Sigmoid colon (tissue), 7 donors: ENCODE data around the gene ARMH3. TPM values are rescaled to one million over a fixed set of nuclear protein-coding genes. Genes with fewer than 3 reads are reported as not detected.
"Not testable (repeated sequence)": the region's sequence is repeated elsewhere in the genome, so short reads cannot be mapped to it uniquely, and the experiment has no call there.

ENCODE experiments used
- DNase-seq: peaks from one replicate; pipeline ENCODE4 v3.0.0-alpha.2; 2019
- H3K27ac ChIP-seq, 4 donors: fragments of 200-600 bp; sonication (generic); one replicate each; pipeline ENCODE4 v1.5.1; 2016 to 2019; ENCODE audit warnings: mild to moderate bottlenecking in 1 of 4
- H3K27me3 ChIP-seq, 3 donors: fragments of 200-600 bp; sonication (generic); one replicate each; pipeline ENCODE4 v1.5.1; 2019; ENCODE audit warnings: mild to moderate bottlenecking in 1 of 3
- H3K36me3 ChIP-seq, 4 donors: fragments of 200-600 bp; sonication (generic); one replicate each; pipeline ENCODE4 v1.5.1; 2016 to 2019
- H3K4me1 ChIP-seq, 4 donors: fragments of 200-600 bp; sonication (generic); one replicate each; pipeline ENCODE4 v1.5.1; 2017 to 2019
- H3K4me3 ChIP-seq, 4 donors: fragments of 200-600 bp; sonication (generic); one replicate each; pipeline ENCODE4 v1.5.1; 2017 to 2019; ENCODE audit warnings: mild to moderate bottlenecking in 2 of 4, moderate library complexity in 1 of 4
- H3K9me3 ChIP-seq, 4 donors: fragments of 200-600 bp in 3 of 4; sonication (generic) in 3 of 4; one replicate each; pipeline versions ENCODE4 v1.5.1 to v1.6.1; 2013 to 2019
- EP300 ChIP-seq, 4 donors: sonication (generic); formaldehyde crosslinking; IDR thresholded peaks; one replicate each; pipeline ENCODE4 v1.6.1; 2017; ENCODE audit warnings: antibody characterized with exemption in 4 of 4
- POLR2A ChIP-seq, 2 donors: fragments of 450-650 bp; IDR thresholded peaks; one replicate each; pipeline ENCODE4 v1.6.1; 2016; ENCODE audit warnings: antibody characterized with exemption in 2 of 2, mild to moderate bottlenecking in 2 of 2, moderate library complexity in 2 of 2
- POLR2AphosphoS5 ChIP-seq, 4 donors: sonication (generic); formaldehyde crosslinking; IDR thresholded peaks; one replicate each; pipeline ENCODE4 v1.6.1; 2017; ENCODE audit warnings: antibody characterized with exemption in 4 of 4
- WGBS, 2 donors: extraction: QIAGEN DNeasy Blood & Tissue Kit; methylation state at CpG; one replicate each; pipeline ENCODE4 v1.1.7; 2013; 5-methylcytosine and 5-hydroxymethylcytosine counted together
- intact Hi-C: fragments of 100-400 bp; cut with DNase I; formaldehyde crosslinking; loops from one replicate; pipeline ENCODE4 v1.15.1; 2023
- polyA plus RNA-seq, 3 donors: library from polyadenylated mRNA; stranded (reverse); fragments of 200-250 nt; gene quantifications; one replicate each; pipeline ENCODE4 v1.2.3, GENCODE V29; 2013
- total RNA-seq, 4 donors: library from RNA; depleted of rRNA; stranded (reverse); fragments of >200 nt; gene quantifications; one replicate each; pipeline ENCODE4 v1.1.0, GENCODE V29; 2016
- TF ChIP-seq, protein P1 (sequence below), 4 experiments: fragments of 450-650 bp in 3 of 4; fragments of 200-600 bp in 1 of 4; IDR thresholded peaks; one replicate each; pipeline ENCODE4 v1.5.1; 2016 to 2019; ENCODE audit warnings: antibody characterized with exemption in 4 of 4, mild to moderate bottlenecking in 3 of 4, moderate library complexity in 2 of 4
- donor health status: healthy with polysubstance abuse.
- donor health status: Bipolar disorder and iron deficiency.
- donor health status: healthy.

Gene ARMH3
- total and polyA plus RNA-seq, 7 donors = 17.4 to 23.2 (median 19.1) TPM

DNA sequence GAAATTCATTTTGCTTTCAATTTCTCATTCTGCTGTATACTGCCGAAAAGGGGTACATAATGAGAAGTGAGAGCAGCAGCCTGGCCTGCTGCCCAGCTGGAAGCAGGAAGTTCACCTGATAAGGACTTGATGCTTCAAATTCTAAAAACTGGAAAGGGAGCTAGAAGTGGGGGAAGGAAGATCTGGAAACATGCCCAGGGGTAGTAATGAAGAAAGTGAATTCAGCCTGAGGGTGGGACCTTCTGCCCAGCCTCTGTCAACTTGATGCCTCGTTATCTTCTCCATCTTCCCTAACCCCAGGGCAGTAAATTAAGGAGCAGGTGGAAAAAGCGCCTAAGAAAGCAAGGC lies 69.4 kb downstream of the ARMH3 start:
- no peak overlapping the region for H3K27ac ChIP-seq

DNA sequence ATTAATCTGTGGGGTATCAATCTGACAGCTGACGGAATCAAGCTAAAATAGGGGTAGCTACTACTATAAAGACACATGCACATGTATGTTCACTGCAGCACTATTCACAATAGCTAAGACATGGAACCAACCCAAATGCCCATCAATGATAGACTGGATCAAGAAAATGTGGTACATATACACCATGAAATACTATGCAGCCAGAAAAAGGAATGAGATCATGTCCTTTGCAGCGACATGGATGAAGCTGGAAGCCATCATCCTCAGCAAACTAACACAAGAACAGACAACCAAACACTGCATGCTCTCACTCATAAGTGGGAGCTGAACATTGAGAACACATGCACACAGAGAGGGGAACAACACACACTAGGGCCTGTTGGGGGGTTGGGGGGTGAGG lies 75.3 kb downstream of the ARMH3 start:
- H3K4me1 ChIP-seq, intact Hi-C loops, DNase-seq, H3K27me3 ChIP-seq, H3K27ac ChIP-seq, H3K4me3 ChIP-seq, H3K9me3 ChIP-seq: not testable (repeated sequence)
- 97% methylated on average over 2 of the region's 2 CpGs for WGBS, 2 donors
- peaks cover 0 to 44% (median 6%) of the 10 kb centered on the region in 4 donors for H3K36me3 ChIP-seq

More for the DNA sequence above, 69.4 kb downstream of the ARMH3 start:
- DNase-seq = no peak
- no peak overlapping the region for H3K4me3 ChIP-seq
- H3K9me3 ChIP-seq = no peaks in the 10 kb centered on the region
- TF ChIP-seq POLR2A (IDR thresholded peaks at IDR 0.05) (no peak), EP300 (IDR thresholded peaks at IDR 0.05) (no peak)
- H3K36me3 ChIP-seq = peaks cover 22 to 90% (median 41%) of the 10 kb centered on the region in 4 donors
- WGBS, 2 donors = 27 to 55% methylated on average over 3 of the region's 3 CpGs
- intact Hi-C loops = no loop called here
- no peaks in the 10 kb centered on the region for H3K27me3 ChIP-seq
- peaks cover 0 to 3% (median 0%) of the 10 kb centered on the region in 4 donors for H3K4me1 ChIP-seq

- Histone ChIP-seq H3K27ac (peak overlapping the region in 1 of 4 donors; percentile 41), H3K9me3 (no peaks in the 10 kb centered on the region), H3K27me3 (no peaks in the 10 kb centered on the region), H3K36me3 (peaks cover 4 to 47% (median 10%) of the 10 kb centered on the region in 4 donors), H3K4me1 (peaks cover 0 to 12% (median 6%) of the 10 kb centered on the region in 4 donors), H3K4me3 (no peak overlapping the region)
- no peak for DNase-seq
- intact Hi-C loops = no loop called here
- 76 to 89% methylated on average over 6 of the region's 6 CpGs for WGBS, 2 donors
- TF ChIP-seq POLR2AphosphoS5 (IDR thresholded peaks at IDR 0.05) (no peak), EP300 (IDR thresholded peaks at IDR 0.05) (no peak), POLR2A (IDR thresholded peaks at IDR 0.05) (no peak)
- TF ChIP-seq, protein P1, sequence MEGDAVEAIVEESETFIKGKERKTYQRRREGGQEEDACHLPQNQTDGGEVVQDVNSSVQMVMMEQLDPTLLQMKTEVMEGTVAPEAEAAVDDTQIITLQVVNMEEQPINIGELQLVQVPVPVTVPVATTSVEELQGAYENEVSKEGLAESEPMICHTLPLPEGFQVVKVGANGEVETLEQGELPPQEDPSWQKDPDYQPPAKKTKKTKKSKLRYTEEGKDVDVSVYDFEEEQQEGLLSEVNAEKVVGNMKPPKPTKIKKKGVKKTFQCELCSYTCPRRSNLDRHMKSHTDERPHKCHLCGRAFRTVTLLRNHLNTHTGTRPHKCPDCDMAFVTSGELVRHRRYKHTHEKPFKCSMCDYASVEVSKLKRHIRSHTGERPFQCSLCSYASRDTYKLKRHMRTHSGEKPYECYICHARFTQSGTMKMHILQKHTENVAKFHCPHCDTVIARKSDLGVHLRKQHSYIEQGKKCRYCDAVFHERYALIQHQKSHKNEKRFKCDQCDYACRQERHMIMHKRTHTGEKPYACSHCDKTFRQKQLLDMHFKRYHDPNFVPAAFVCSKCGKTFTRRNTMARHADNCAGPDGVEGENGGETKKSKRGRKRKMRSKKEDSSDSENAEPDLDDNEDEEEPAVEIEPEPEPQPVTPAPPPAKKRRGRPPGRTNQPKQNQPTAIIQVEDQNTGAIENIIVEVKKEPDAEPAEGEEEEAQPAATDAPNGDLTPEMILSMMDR (IDR thresholded peaks at IDR 0.05) = no peak
Measured at GRCh38 chr10:101974091-101974971, 81.6 kb downstream of the ARMH3 start.

GRCh38 chr10:101972761-101973160 lies 83.2 kb downstream of the ARMH3 start:
- no peak overlapping the region for H3K4me3 ChIP-seq
- peaks cover 0 to 12% (median 6%) of the 10 kb centered on the region in 4 donors for H3K4me1 ChIP-seq
- peaks cover 4 to 48% (median 14%) of the 10 kb centered on the region in 4 donors for H3K36me3 ChIP-seq
- intact Hi-C loops = no loop called here
- H3K27ac ChIP-seq = no peak overlapping the region
- TF ChIP-seq EP300 (IDR thresholded peaks at IDR 0.05) = no peak
- no peak for TF ChIP-seq POLR2AphosphoS5 (IDR thresholded peaks at IDR 0.05)
- TF ChIP-seq, protein P1 (IDR thresholded peaks at IDR 0.05) = no peak
- no peak for TF ChIP-seq POLR2A (IDR thresholded peaks at IDR 0.05)
- no peaks in the 10 kb centered on the region for H3K27me3 ChIP-seq
- no peaks in the 10 kb centered on the region for H3K9me3 ChIP-seq
- DNase-seq = no peak
- WGBS, 2 donors = 88 to 91% methylated on average over 9 of the region's 9 CpGs

DNA sequence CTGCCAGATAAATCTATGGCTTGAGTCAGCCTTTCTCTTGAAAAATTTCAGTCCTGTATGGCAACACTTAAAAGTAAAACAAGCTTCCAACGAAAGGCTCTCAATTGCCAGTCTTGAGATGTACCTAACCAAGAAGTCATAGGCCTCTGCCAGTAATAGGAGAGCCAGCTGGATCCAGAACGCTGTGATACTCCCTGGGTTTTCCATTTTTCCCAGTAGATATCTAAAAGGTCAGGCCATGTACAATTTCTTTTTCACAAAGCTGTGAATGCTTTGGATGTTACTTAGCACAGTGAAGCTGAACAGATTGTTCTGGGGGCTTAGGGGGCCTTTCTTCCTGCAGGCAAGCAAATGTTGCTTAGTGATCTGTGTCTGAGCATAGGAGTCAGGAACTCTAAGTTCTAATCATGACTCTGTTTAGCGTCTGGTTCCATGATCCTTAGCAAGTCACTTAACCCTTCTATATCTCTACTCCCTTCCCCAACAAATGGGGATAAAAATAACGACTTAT lies 86.5 kb downstream of the ARMH3 start:
- intact Hi-C loops = no loop called here
- Histone ChIP-seq H3K36me3 (peaks cover 4 to 41% (median 17%) of the 10 kb centered on the region in 4 donors), H3K4me1 (peaks cover 0 to 9% (median 4%) of the 10 kb centered on the region in 4 donors), H3K9me3 (no peaks in the 10 kb centered on the region), H3K27ac (no peak overlapping the region), H3K27me3 (no peaks in the 10 kb centered on the region), H3K4me3 (no peak overlapping the region)
- TF ChIP-seq EP300 (IDR thresholded peaks at IDR 0.05) (no peak), POLR2A (IDR thresholded peaks at IDR 0.05) (no peak), POLR2AphosphoS5 (IDR thresholded peaks at IDR 0.05) (no peak)
- TF ChIP-seq, protein P1 (IDR thresholded peaks at IDR 0.05) = no peak
- 51 to 76% methylated on average over 4 of the region's 4 CpGs for WGBS, 2 donors
- DNase-seq = no peak
